Cardiac muscle cell (in vitro differentiated cells and primary cell): ENCODE data around the gene NHSL1. TPM values are rescaled to one million over a fixed set of nuclear protein-coding genes. Genes with fewer than 3 reads are reported as not detected.

Experiments
- DNase-seq, 2 donors: peaks; one replicate each; pipeline versions ENCODE4 v3.0.0 to v3.0.0-alpha.2; 2010 to 2017; ENCODE audit warnings: low read depth in 1 of 2, low spot score in 1 of 2
- H3K27ac ChIP-seq: fragments of 200-600 bp; sonication (generic); 2 replicates; pipeline ENCODE4 v1.5.1; 2016
- H3K27me3 ChIP-seq: fragments of 200-600 bp; sonication (generic); 2 replicates; pipeline ENCODE4 v1.6.0; 2016; ENCODE audit warnings: control low read depth
- H3K36me3 ChIP-seq: fragments of 200-600 bp; sonication (generic); 2 replicates; pipeline ENCODE4 v1.5.1; 2016; ENCODE audit warnings: control low read depth
- H3K4me1 ChIP-seq: fragments of 200-600 bp; sonication (generic); 2 replicates; pipeline ENCODE4 v1.8.1; 2017; ENCODE audit warnings: low read depth, mild to moderate bottlenecking, mixed run types
- H3K4me3 ChIP-seq: fragments of 200-600 bp; sonication (generic); 2 replicates; pipeline ENCODE4 v1.5.1; 2016; ENCODE audit warnings: mild to moderate bottlenecking
- H3K9me3 ChIP-seq: fragments of 200-600 bp; sonication (generic); 2 replicates; pipeline ENCODE4 v1.5.1; 2017; ENCODE audit warnings: low read depth, mild to moderate bottlenecking, control low read depth
- polyA plus RNA-seq: library from polyadenylated mRNA; unstranded; fragments of >200 nt; fragmentation: Nextera tagmentation; extraction: Ambion mirVana; gene quantifications from 2 replicates; pipeline ENCODE4 v1.2.1, GENCODE V29; 2016
- total RNA-seq: library from RNA; depleted of rRNA; stranded (reverse); fragments of >200 nt; gene quantifications from 2 replicates; pipeline ENCODE4 v1.2.3, GENCODE V29; 2016
- TF ChIP-seq, protein P1 (sequence below): IDR thresholded peaks from 2 replicates; pipeline ENCODE4 v1.5.1; 2012; ENCODE audit warnings: low read depth, mild to moderate bottlenecking, low read length

The NHSL1 gene
- total and polyA plus RNA-seq, 2 experiments from 2014 or later = 6.0 to 11.3 TPM

DNA sequence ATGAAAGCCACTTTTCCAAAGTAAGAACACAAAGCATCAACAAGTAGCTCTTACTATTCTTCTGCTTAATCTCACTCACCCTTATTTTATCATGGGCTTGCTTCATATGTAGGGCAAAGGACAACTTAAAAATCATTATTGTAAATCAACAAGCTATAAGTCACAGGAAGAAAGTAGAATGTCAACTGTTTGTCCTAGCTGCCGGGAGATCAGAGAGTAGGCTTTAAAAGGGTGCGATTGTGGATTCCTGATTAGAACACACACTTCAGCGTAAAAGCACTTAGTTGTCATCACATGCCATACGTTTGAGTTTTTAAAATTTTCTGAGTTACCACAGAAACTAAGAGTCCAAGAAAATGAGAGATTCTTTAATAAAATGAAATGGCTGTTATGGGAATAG lies 44.4 kb upstream of the NHSL1 start:
- DNase-seq = no peak
- Histone ChIP-seq H3K27me3 (no peaks in the 10 kb centered on the region), H3K4me1 (peaks cover 48% of the 10 kb centered on the region), H3K27ac (no peak overlapping the region), H3K9me3 (no peaks in the 10 kb centered on the region), H3K4me3 (peak overlapping the region; percentile 2), H3K36me3 (no peaks in the 10 kb centered on the region)
- TF ChIP-seq, protein P1, sequence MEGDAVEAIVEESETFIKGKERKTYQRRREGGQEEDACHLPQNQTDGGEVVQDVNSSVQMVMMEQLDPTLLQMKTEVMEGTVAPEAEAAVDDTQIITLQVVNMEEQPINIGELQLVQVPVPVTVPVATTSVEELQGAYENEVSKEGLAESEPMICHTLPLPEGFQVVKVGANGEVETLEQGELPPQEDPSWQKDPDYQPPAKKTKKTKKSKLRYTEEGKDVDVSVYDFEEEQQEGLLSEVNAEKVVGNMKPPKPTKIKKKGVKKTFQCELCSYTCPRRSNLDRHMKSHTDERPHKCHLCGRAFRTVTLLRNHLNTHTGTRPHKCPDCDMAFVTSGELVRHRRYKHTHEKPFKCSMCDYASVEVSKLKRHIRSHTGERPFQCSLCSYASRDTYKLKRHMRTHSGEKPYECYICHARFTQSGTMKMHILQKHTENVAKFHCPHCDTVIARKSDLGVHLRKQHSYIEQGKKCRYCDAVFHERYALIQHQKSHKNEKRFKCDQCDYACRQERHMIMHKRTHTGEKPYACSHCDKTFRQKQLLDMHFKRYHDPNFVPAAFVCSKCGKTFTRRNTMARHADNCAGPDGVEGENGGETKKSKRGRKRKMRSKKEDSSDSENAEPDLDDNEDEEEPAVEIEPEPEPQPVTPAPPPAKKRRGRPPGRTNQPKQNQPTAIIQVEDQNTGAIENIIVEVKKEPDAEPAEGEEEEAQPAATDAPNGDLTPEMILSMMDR = no peak

DNA sequence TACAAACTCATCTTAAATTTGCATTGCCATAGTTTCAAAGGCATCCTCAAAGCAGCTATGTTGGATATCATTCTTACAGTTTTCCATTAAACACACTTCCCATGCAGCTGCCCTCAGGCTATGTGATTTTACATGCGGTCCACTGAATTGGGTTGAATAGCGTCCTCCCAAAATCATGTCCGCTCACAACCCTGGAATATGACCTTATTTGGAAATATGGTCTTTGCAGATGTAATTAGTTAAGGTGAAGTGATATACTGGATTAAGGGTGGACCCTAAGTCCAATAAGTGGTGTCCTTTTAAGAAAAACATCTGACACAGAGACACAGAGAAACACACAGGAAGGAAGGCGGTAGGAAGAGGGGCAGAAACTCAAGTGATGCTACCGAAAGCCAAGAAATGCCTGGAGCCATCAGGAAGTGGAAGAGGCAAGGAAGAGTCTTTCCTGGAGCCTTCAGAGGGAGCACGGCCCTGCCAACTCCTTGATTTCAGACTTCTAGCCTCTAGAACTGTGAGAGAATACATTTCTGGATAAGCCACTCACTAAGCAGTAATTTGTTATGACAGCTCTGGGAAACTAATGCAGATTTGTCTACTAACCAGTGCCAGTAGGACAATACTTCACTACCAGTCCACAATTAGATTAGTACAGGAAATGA lies 42.7 kb upstream of the NHSL1 start:
- DNase-seq = peak in 1 of 2 donors; percentile 74
- Histone ChIP-seq H3K4me3 (no peak overlapping the region), H3K9me3 (no peaks in the 10 kb centered on the region), H3K27me3 (no peaks in the 10 kb centered on the region), H3K27ac (no peak overlapping the region), H3K4me1 (peaks cover 50% of the 10 kb centered on the region), H3K36me3 (no peaks in the 10 kb centered on the region)
- TF ChIP-seq, protein P1 = no peak

DNA sequence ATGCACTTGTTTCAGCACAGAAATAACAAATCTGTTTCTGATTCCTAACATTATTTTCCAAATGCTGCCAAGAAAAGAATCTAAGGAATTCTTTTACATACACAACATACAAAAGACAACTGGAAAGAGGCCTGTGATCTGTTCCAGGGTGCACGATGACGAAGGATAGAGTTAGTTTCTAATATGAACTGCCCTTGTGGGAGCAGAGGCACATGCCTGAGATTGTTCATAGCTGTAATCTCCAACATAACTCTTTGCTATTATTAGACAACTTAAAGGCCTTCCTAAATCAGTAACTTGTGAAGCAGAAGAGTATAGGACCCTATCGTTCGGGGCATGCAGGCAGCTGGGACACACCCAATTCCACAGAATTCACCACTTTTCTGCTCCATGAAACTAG lies 41.2 kb upstream of the NHSL1 start:
- peak; percentile 68 to 91 for DNase-seq
- H3K36me3 ChIP-seq = no peaks in the 10 kb centered on the region
- H3K9me3 ChIP-seq = no peaks in the 10 kb centered on the region
- peaks cover 56% of the 10 kb centered on the region for H3K4me1 ChIP-seq
- H3K4me3 ChIP-seq = no peak overlapping the region
- peak overlapping the region; percentile 96 for H3K27ac ChIP-seq
- no peaks in the 10 kb centered on the region for H3K27me3 ChIP-seq
- TF ChIP-seq, protein P1 = no peak

DNA sequence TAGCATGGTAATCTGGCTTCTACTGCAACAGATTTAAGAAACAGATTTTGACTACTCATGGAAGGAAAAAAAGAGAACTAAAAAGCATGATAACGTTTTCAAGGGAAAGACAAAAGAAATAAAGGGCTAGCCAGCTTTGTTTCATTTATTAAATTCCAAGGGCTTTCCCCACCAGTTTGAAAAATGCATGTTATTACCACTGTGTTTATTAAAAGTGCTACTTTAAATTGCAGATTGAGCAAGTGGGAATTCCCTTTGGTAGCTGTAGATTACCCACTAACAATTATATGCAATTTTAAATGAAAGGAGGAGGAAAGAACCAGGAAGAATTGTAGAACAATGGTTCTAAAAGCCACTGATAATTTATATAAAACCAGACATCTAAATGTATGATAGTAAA lies 40.6 kb upstream of the NHSL1 start:
- no peaks in the 10 kb centered on the region for H3K9me3 ChIP-seq
- TF ChIP-seq, protein P1 = no peak
- no peaks in the 10 kb centered on the region for H3K27me3 ChIP-seq
- H3K4me1 ChIP-seq = peaks cover 59% of the 10 kb centered on the region
- H3K27ac ChIP-seq = peak overlapping the region; percentile 96
- no peaks in the 10 kb centered on the region for H3K36me3 ChIP-seq
- DNase-seq = no peak
- H3K4me3 ChIP-seq = no peak overlapping the region

DNA sequence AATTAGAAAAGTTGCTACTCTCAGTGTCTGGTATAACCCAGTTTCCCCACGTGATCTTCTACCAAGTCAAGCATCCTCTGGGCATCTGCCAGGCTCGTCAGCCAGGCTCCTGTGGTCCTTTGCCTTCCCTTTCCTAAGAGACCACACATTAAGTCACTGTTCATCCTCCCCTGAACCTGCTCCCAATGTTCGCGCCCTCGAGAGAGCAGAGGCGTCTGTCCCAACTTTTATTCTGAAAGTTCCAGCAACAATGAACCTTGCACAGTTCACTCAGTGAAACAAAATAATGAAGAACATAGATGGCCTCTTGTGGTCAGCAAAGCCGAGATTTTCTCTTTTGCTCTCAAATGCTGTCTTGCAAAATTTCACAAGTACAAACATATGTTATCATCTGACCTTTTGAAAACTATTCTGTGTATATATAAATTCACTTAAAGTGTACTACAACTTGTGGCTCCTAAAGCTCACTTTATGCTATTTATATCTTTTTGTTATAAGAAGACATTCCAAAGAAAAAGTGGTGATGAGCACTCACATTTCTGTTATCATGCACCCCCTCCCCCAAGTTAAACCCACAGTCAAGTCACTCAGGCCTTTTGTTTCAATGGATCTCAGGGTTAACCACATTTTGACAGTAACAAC lies 39.2 kb upstream of the NHSL1 start:
- no peak overlapping the region for H3K4me3 ChIP-seq
- no peaks in the 10 kb centered on the region for H3K27me3 ChIP-seq
- no peaks in the 10 kb centered on the region for H3K9me3 ChIP-seq
- peak in 1 of 2 donors; percentile 64 for DNase-seq
- no peaks in the 10 kb centered on the region for H3K36me3 ChIP-seq
- TF ChIP-seq, protein P1 = no peak
- H3K27ac ChIP-seq = no peak overlapping the region
- H3K4me1 ChIP-seq = peaks cover 50% of the 10 kb centered on the region
